ENCODE results near the gene LAX1. TPM values are rescaled to one million over a fixed set of nuclear protein-coding genes. Genes with fewer than 3 reads are reported as not detected.
"Not testable (repeated sequence)": the region's sequence is repeated elsewhere in the genome, so short reads cannot be mapped to it uniquely, and the experiment has no call there.

The LAX1 gene
- total RNA-seq, 2 experiments from 2014 or later = 20.7 to 21.1 TPM

DNA sequence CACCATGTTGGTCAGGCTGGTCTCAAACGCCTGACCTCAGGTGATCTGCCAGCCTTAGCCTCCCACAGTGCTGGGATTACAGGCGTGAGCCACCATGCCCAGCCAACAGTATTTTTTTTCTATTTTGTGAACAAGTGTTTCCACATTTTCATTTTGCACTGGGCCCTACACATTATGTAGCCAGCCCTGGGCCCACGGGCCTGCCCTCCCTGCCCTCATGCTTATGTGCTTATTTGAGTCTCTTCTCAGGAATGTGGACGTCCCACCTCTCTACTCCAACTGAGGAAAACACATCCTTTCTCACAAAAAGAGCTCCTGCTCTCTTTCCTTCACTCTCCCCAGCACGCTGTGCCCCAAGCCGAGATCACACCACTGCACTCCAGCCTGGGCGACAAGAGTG lies 17.0 kb downstream of the LAX1 start:
- ATAC-seq (no peak), DNase-seq (no peak)
- no peaks in the 10 kb centered on the region for H3K27me3 Mint-ChIP-seq
- intact Hi-C loops (cut with micrococcal nuclease) = no loop called here
- no peak overlapping the region for H3K27ac Mint-ChIP-seq
- TF ChIP-seq, protein P1, sequence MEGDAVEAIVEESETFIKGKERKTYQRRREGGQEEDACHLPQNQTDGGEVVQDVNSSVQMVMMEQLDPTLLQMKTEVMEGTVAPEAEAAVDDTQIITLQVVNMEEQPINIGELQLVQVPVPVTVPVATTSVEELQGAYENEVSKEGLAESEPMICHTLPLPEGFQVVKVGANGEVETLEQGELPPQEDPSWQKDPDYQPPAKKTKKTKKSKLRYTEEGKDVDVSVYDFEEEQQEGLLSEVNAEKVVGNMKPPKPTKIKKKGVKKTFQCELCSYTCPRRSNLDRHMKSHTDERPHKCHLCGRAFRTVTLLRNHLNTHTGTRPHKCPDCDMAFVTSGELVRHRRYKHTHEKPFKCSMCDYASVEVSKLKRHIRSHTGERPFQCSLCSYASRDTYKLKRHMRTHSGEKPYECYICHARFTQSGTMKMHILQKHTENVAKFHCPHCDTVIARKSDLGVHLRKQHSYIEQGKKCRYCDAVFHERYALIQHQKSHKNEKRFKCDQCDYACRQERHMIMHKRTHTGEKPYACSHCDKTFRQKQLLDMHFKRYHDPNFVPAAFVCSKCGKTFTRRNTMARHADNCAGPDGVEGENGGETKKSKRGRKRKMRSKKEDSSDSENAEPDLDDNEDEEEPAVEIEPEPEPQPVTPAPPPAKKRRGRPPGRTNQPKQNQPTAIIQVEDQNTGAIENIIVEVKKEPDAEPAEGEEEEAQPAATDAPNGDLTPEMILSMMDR (IDR thresholded peaks at IDR 0.05) = no peak
- POLR2A ChIA-PET = interaction anchor here (3.8 kb wide), 1 partner anchor 17 kb away, joined by 14 read pairs; the partner anchor contains the start of gene LAX1
- CTCF ChIA-PET = no interaction called here
- peaks cover under 1% of the 10 kb centered on the region for H3K4me1 Mint-ChIP-seq (ENCODE audit: low read depth)
- no peak overlapping the region for H3K4me3 Mint-ChIP-seq
- peaks cover 1% of the 10 kb centered on the region for H3K36me3 Mint-ChIP-seq (ENCODE audit: low read depth)
- no peaks in the 10 kb centered on the region for H3K9me3 Mint-ChIP-seq

DNA sequence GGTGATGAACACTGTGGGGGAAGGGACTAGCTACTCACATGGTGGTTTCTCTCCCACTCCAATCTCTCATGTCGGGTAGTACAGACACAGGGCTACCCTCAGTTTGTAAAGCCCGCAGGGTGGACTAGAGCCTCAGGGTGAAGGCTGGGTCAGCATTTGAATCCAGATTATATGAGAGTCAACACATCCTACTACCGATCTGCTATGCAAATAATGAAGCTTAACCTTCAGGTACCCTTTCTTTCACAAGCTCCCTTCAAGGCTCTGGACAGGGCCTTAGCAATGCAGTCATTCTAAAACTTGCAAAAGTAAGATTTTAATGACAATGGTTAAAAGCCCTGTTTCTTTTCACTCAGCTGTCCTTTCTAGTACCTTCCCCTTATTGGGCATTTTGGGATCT lies 25.0 kb downstream of the LAX1 start:
- H3K4me1 Mint-ChIP-seq (ENCODE audit: low read depth) = peaks cover 4% of the 10 kb centered on the region
- POLR2A ChIA-PET = no interaction called here
- intact Hi-C loops (cut with micrococcal nuclease) = no loop called here
- no peak overlapping the region for H3K4me3 Mint-ChIP-seq
- TF ChIP-seq, protein P1 (IDR thresholded peaks at IDR 0.05) = no peak
- H3K36me3 Mint-ChIP-seq (ENCODE audit: low read depth) = no peaks in the 10 kb centered on the region
- DNase-seq = no peak
- CTCF ChIA-PET = no interaction called here
- no peak overlapping the region for H3K27ac Mint-ChIP-seq
- ATAC-seq = no peak
- no peaks in the 10 kb centered on the region for H3K27me3 Mint-ChIP-seq
- no peaks in the 10 kb centered on the region for H3K9me3 Mint-ChIP-seq

- no peak for ATAC-seq
- CTCF ChIA-PET = interaction anchor here (0.9 to 1.2 kb wide), 2 partner anchors 89 to 288 kb away, joined by 3 to 6 read pairs; no protein-coding TSS in a partner anchor
Measured at GRCh38 chr1:203791498-203791897, 26.5 kb downstream of the LAX1 start.

DNA sequence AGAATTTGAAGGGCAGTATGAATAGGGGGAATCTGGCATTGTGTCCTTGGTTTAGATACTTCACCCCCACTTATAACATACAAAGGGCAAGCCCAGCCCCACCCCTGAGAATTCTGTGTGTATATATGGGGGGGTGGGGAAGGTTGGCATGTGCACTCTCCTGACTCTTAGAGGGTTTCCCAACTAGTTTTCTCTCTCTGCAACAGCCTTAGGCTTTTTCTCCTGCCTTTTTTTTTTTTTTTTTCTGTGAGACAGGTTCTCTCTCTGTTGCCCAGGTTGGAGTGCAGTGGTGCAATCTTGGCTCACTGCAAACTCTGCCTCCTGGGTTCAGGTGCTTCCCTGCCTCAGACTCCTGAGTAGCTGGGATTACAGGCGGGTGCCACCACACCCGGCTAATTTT lies 27.5 kb downstream of the LAX1 start:
- Mint-ChIP-seq H3K4me3 (no peak overlapping the region), H3K27me3 (no peaks in the 10 kb centered on the region), H3K27ac (no peak overlapping the region), H3K36me3 (ENCODE audit: low read depth) (peaks cover 16% of the 10 kb centered on the region), H3K4me1 (ENCODE audit: low read depth) (peaks cover 16% of the 10 kb centered on the region), H3K9me3 (peaks cover 2% of the 10 kb centered on the region)
- ChIA-PET POLR2A (interaction anchor here (1.5 to 4.6 kb wide), 2 partner anchors 27 to 28 kb away, joined by 4 to 25 read pairs; partner anchors contain the start of gene LAX1), CTCF (no interaction called here)
- TF ChIP-seq, protein P1 (IDR thresholded peaks at IDR 0.05) = no peak
- DNase-seq (no peak), ATAC-seq (no peak)
- intact Hi-C loops (cut with micrococcal nuclease) = no loop called here

More at GRCh38 chr1:203791498-203791897, 26.5 kb downstream of the LAX1 start:
- POLR2A ChIA-PET = interaction anchor here (1.5 kb wide), 1 partner anchor 27 kb away, joined by 4 read pairs; the partner anchor contains the start of gene LAX1
- no peak overlapping the region for H3K4me3 Mint-ChIP-seq
- no peak for DNase-seq
- TF ChIP-seq, protein P1 (IDR thresholded peaks at IDR 0.05) = no peak
- H3K36me3 Mint-ChIP-seq (ENCODE audit: low read depth) = peaks cover 7% of the 10 kb centered on the region
- no peaks in the 10 kb centered on the region for H3K9me3 Mint-ChIP-seq
- no peaks in the 10 kb centered on the region for H3K27me3 Mint-ChIP-seq
- intact Hi-C loops (cut with micrococcal nuclease) = no loop called here
- no peak overlapping the region for H3K27ac Mint-ChIP-seq
- peaks cover 8% of the 10 kb centered on the region for H3K4me1 Mint-ChIP-seq (ENCODE audit: low read depth)

DNA sequence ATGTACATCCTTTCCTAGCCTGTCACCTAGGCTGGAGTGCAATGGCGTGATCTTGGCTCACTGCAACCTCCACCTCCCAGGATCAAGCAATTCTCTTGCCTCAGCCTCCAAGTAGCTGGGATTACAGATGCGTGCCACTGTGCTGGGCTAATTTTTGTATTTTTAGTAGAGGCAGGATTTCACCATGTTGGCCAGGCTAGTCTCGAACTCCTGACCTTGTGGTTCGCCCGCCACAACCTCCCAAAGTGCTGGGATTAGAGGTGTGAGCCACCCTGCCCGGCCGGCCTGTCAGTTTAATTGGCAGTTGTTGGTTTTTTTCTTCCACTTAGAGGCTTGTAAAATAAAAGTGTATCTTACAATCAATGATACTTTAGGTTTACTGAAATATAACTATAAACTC lies 28.6 kb downstream of the LAX1 start:
- H3K27me3 Mint-ChIP-seq; H3K27ac Mint-ChIP-seq; H3K9me3 Mint-ChIP-seq; H3K4me3 Mint-ChIP-seq; intact Hi-C loops (cut with micrococcal nuclease); ATAC-seq; DNase-seq: not testable (repeated sequence)
- ChIA-PET POLR2A (interaction anchor here (4.6 kb wide), 1 partner anchor 29 kb away, joined by 25 read pairs; the partner anchor contains the start of gene LAX1), CTCF (interaction anchor here (1.2 kb wide), 1 partner anchor 30 kb away, joined by 3 read pairs; no protein-coding TSS in a partner anchor)
- Mint-ChIP-seq H3K36me3 (ENCODE audit: low read depth) (peaks cover 27% of the 10 kb centered on the region), H3K4me1 (ENCODE audit: low read depth) (peaks cover 27% of the 10 kb centered on the region)

All from activated CD8-positive, alpha-beta T cell treated with anti-CD3 and anti-CD28 coated beads for 36 hours (primary cell).